ENCODE measurements around the gene APBA2. TPM values are rescaled to one million over a fixed set of nuclear protein-coding genes. Genes with fewer than 3 reads are reported as not detected.

Gene APBA2
- total and polyA plus RNA-seq, 2 of the 4 experiments (the other 2 are of a cell fraction), result 21.7 to 33.0 TPM

- DNase-seq (no peak), ATAC-seq (ENCODE audit: low read depth) (no peak)
- Histone ChIP-seq H3K4me3 (ENCODE audit: insufficient read depth, low read depth, low read length) (no peak overlapping the region), H3K9me1 (ENCODE audit: insufficient read depth, low read length) (peaks cover 23% of the 10 kb centered on the region), H3K23ac (ENCODE audit: low read depth, low read length) (no peak overlapping the region; the same call in 1 of the 2 replicates), H3K18ac (ENCODE audit: low read depth, low read length) (no peak overlapping the region), H3K79me1 (ENCODE audit: low read depth in 1 of 2, low read length in 2 of 2) (peaks cover 21 to 80% of the 10 kb centered on the region in 2 experiments), H2AK9ac (replicated peaks; ENCODE audit: low read depth, low read length, poor library complexity) (no peak overlapping the region), H3K4me1 (ENCODE audit: control insufficient read depth, insufficient read depth, low read length) (peaks cover 7% of the 10 kb centered on the region), H4K91ac (ENCODE audit: insufficient read depth, low read depth, low read length) (no peak overlapping the region), H2AFZ (replicated peaks; ENCODE audit: low read length, poor library complexity) (no peak overlapping the region), H4K5ac (ENCODE audit: low read depth, low read length) (no peak overlapping the region), H3K27ac (ENCODE audit: insufficient read depth, low read length) (no peak overlapping the region), H3K4me2 (ENCODE audit: low read depth, low read length) (no peak overlapping the region), H2AK5ac (ENCODE audit: low read depth, low read length) (no peak overlapping the region), H2BK5ac (ENCODE audit: low read depth, low read length, poor library complexity, severe bottlenecking) (no peak overlapping the region), H4K8ac (ENCODE audit: low read depth in 2 of 2, low read length in 2 of 2) (no peak overlapping the region), H2BK120ac (ENCODE audit: low read depth, low read length) (no peak overlapping the region), H3K4ac (ENCODE audit: low read depth, low read length) (no peak overlapping the region), H3K9me3 (ENCODE audit: control insufficient read depth, insufficient read depth, low read length) (no peaks in the 10 kb centered on the region; the same call in 1 of the 2 replicates), H4K20me1 (ENCODE audit: insufficient read depth, low read length) (peaks cover 9% of the 10 kb centered on the region), H3K14ac (replicated peaks; ENCODE audit: low read depth, low read length) (no peak overlapping the region), H3K9ac (ENCODE audit: low read depth, low read length) (no peak overlapping the region), H3K27me3 (ENCODE audit: control insufficient read depth, insufficient read depth, low read length) (no peaks in the 10 kb centered on the region), H2BK15ac (ENCODE audit: low read depth, low read length) (no peak overlapping the region), H2BK20ac (ENCODE audit: low read depth, low read length) (peak overlapping the region; percentile 20; the same call in 1 of the 2 replicates), H3K36me3 (ENCODE audit: control insufficient read depth, insufficient read depth, low read length) (0 out of 2 replicates have a peak, but pooled peaks cover 2% of the 10 kb centered on the region), H3K56ac (ENCODE audit: extremely low read depth, insufficient read depth, low read length) (no peak overlapping the region)
- in situ Hi-C loops (cut with MboI; ENCODE audit: low sequenced_read_pairs) (no loop called here), dilution Hi-C loops (cut with HindIII; ENCODE audit: low sequenced_read_pairs, unreplicated experiment) (no loop called here), intact Hi-C loops (cut with micrococcal nuclease) (no loop called here)
- 95% methylated on average over 4 of the region's 13 CpGs; no CpG with 5 or more reads in 1 of the 2 experiments for WGBS, 2 experiments (ENCODE audit: extremely low coverage in 2 of 2, insufficient read length in 1 of 2)
- no TSS peak for BruUV-seq (replicated peaks)
- POLR2A ChIA-PET (ENCODE audit: unreplicated experiment), result no interaction called here
- CTCF ChIA-PET, result no interaction called here
- TF ChIP-seq MXI1 (IDR thresholded peaks at IDR 0.05; ENCODE audit: borderline replicate concordance, low read depth, low read length) (no peak), FOS (IDR thresholded peaks at IDR 0.05; ENCODE audit: low read depth, low read length) (no peak), BHLHE40 (IDR thresholded peaks at IDR 0.05; ENCODE audit: low read depth, low read length) (no peak), RCOR1 (IDR thresholded peaks at IDR 0.05; ENCODE audit: insufficient replicate concordance, low read length) (no peak), CEBPB (IDR thresholded peaks at IDR 0.05; ENCODE audit: low read depth, low read length) (no peak), RFX5 (IDR thresholded peaks at IDR 0.05; ENCODE audit: low read depth, low read length) (no peak), USF2 (IDR thresholded peaks at IDR 0.05; ENCODE audit: low read depth, low read length) (no peak), MAZ (IDR thresholded peaks at IDR 0.05; ENCODE audit: borderline replicate concordance, low read depth, low read length) (no peak), POLR2A (IDR thresholded peaks at IDR 0.05; ENCODE audit: low read depth, low read length) (no peak)
Measured at GRCh38 chr15:28900892-28901586, 15.3 kb downstream of the APBA2 start.
